HL-60 (cell line): Measurements from ENCODE around the gene LRGUK.

ENCODE experiments used
- DNase-seq, 2 experiments: peaks; one replicate each; pipeline ENCODE4 v3.0.0-alpha.2; 2010 to 2020; ENCODE audit warnings: low read depth in 1 of 2, low spot score in 1 of 2
- H3K27ac ChIP-seq: fragments of 250-450 bp; sonication (Bioruptor Pico); replicated peaks from 2 replicates; pipeline ENCODE4 v1.5.1; 2020; ENCODE audit warnings: mild to moderate bottlenecking, moderate library complexity
- H3K27me3 ChIP-seq: fragments of 250-450 bp; sonication (Bioruptor Pico); 2 replicates; pipeline ENCODE4 v1.5.1; 2021; ENCODE audit warnings: mild to moderate bottlenecking, moderate library complexity; ENCODE audit not compliant: insufficient read depth, poor library complexity, severe bottlenecking
- H3K4me3 ChIP-seq: replicated peaks from 2 replicates; pipeline ENCODE4 v1.5.1; 2011; ENCODE audit warnings: mild to moderate bottlenecking, control low read depth, low read length; ENCODE audit not compliant: insufficient read depth
- CTCF ChIP-seq: IDR thresholded peaks from one replicate; pipeline ENCODE4 v1.5.1; 2011; ENCODE audit warnings: low read length, control low read depth, inconsistent platforms; ENCODE audit not compliant: insufficient read depth
- GABPA ChIP-seq: IDR thresholded peaks from 2 replicates; pipeline ENCODE4 v1.6.1; 2012; ENCODE audit warnings: low read depth
- POLR2AphosphoS5 ChIP-seq: IDR thresholded peaks from 2 replicates; pipeline ENCODE4 v1.6.1; 2012; ENCODE audit warnings: low read depth
- REST ChIP-seq: IDR thresholded peaks from 2 replicates; pipeline ENCODE4 v1.6.1; 2012; ENCODE audit warnings: low read depth; ENCODE audit not compliant: insufficient replicate concordance
- SPI1 ChIP-seq: IDR thresholded peaks from 2 replicates; pipeline ENCODE4 v1.6.1; 2012; ENCODE audit warnings: low read depth, mild to moderate bottlenecking, borderline replicate concordance

Gene LRGUK

GRCh38 chr7:134278502-134279153 lies 151.5 kb downstream of the LRGUK start:
- Histone ChIP-seq H3K4me3 (no peak overlapping the region), H3K27me3 (peaks cover 2% of the 10 kb centered on the region), H3K27ac (no peak overlapping the region)
- no peak for DNase-seq
- TF ChIP-seq REST (no peak), CTCF (no peak), GABPA (no peak), POLR2AphosphoS5 (no peak), SPI1 (no peak)

- DNase-seq: no peak
- Histone ChIP-seq H3K27ac (no peak overlapping the region), H3K4me3 (no peak overlapping the region), H3K27me3 (peaks cover 2% of the 10 kb centered on the region)
- TF ChIP-seq GABPA: no peak
- no peak for TF ChIP-seq CTCF
- TF ChIP-seq REST: no peak
- no peak for TF ChIP-seq SPI1
- no peak for TF ChIP-seq POLR2AphosphoS5
Measured at GRCh38 chr7:134279336-134279735, 152.2 kb downstream of the LRGUK start.

- TF ChIP-seq GABPA (no peak), REST (no peak), SPI1 (no peak), POLR2AphosphoS5 (no peak), CTCF (no peak)
- no peak for DNase-seq
- H3K27ac ChIP-seq: no peak overlapping the region
- peaks cover 2% of the 10 kb centered on the region for H3K27me3 ChIP-seq
- no peak overlapping the region for H3K4me3 ChIP-seq
Measured at GRCh38 chr7:134279898-134280297, 152.8 kb downstream of the LRGUK start.
